HUES64 (cell line): Measurements from ENCODE around the gene VCP.
A peak's percentile ranks its signal among the peaks of the same experiment; 100 is the strongest.

Source experiments
- H3K27ac ChIP-seq: 2 replicates; pipeline ENCODE4 v1.7.0; 2013; ENCODE audit warnings: low read depth, low read length, inconsistent platforms
- H3K27me3 ChIP-seq: 2 replicates; pipeline ENCODE4 v1.6.1; 2013; ENCODE audit warnings: mild to moderate bottlenecking, low read length; ENCODE audit not compliant: insufficient read depth
- H3K36me3 ChIP-seq: 2 replicates; pipeline ENCODE4 v1.6.1; 2013; ENCODE audit warnings: mild to moderate bottlenecking, low read length; ENCODE audit not compliant: insufficient read depth
- H3K4me1 ChIP-seq: 2 replicates; pipeline ENCODE4 v1.6.1; 2013; ENCODE audit warnings: mild to moderate bottlenecking, low read length, moderate library complexity; ENCODE audit not compliant: insufficient read depth
- H3K4me3 ChIP-seq: 2 replicates; pipeline ENCODE4 v1.5.1; 2013; ENCODE audit warnings: mild to moderate bottlenecking, low read length, moderate library complexity
- H3K9ac ChIP-seq: 2 replicates; pipeline ENCODE4 v1.6.1; 2013; ENCODE audit warnings: mild to moderate bottlenecking, low read depth, low read length
- H3K9me3 ChIP-seq: 2 replicates; pipeline ENCODE4 v1.6.1; 2013; ENCODE audit warnings: low read depth, low read length; ENCODE audit not compliant: insufficient read depth
- WGBS: fragments of 150-250, 120-280 bp; methylation state at CpG from one replicate; pipeline ENCODE4 v1.1.7; 2013; ENCODE audit warnings: missing lambda C conversion rate; 5-methylcytosine and 5-hydroxymethylcytosine counted together

Gene VCP

DNA sequence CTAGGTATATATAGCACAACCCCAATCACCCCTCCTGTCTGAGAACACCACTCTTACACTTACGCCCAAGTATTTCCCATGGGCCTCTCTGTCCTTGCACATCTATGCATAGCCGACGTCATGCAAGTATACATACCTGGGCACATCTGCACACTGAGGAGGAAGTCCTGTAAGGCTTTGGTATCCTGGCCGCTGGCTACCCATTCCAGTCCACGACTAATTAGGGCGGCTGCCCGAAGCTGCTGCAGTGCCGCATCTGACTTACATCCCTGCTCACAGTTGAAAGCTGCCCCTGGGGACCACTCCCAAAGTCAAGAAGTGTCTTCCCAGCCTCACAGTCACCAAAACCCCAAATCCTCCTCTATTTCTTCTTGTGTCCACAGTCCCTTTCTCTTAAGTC, 2.4 kb upstream of the VCP start:
- WGBS, result 96% methylated on average over 8 of the region's 8 CpGs
- no peaks in the 10 kb centered on the region for H3K27me3 ChIP-seq
- H3K36me3 ChIP-seq, result peaks cover 58% of the 10 kb centered on the region
- no peaks in the 10 kb centered on the region for H3K9me3 ChIP-seq
- H3K4me3 ChIP-seq, result no peak overlapping the region
- no peak overlapping the region for H3K9ac ChIP-seq
- peaks cover 19% of the 10 kb centered on the region for H3K4me1 ChIP-seq
- no peak overlapping the region for H3K27ac ChIP-seq

DNA sequence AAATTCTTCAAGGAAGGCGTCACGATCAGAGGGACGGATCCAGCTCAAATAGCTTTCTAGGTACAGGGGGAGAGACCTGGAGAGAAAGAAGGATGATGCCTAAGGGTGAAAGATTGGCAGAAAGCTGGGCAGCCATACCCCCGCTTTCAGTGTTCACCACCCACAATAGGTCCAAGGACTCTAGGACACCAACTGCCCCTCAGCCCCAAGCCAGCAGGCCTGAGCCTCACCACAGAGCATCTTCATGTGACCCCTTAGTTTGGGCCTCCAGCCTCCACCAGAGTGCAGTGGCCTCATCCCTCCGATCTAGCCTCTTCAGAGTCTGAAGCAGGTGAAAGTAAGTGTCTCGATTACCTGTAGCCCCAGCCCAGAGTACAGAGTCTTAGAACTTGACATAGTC, 1.7 kb upstream of the VCP start:
- 95% methylated on average over 6 of the region's 6 CpGs for WGBS
- Histone ChIP-seq H3K4me3 (no peak overlapping the region), H3K4me1 (peaks cover 21% of the 10 kb centered on the region), H3K9me3 (no peaks in the 10 kb centered on the region), H3K27ac (no peak overlapping the region), H3K27me3 (no peaks in the 10 kb centered on the region), H3K36me3 (peaks cover 59% of the 10 kb centered on the region), H3K9ac (no peak overlapping the region)

DNA sequence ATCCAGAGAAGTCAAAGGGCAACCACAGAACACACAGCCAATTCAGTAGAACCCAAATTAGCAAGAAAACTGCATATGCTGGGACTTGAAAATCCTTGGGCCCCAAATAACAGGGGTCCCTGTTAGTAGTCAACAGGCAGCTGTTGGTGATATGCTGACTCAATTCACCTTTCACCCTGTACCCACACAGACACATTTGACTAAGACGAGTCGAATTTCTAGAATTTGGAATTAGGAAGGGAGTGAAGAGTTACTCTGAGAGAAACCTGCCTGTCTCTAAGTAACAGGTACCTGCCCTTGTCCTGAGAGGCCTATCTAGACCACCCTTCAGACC, 821 bp upstream of the VCP start:
- Histone ChIP-seq H3K4me3 (peak overlapping the region; percentile 29), H3K4me1 (peaks cover 15% of the 10 kb centered on the region), H3K9me3 (no peaks in the 10 kb centered on the region), H3K27ac (peak overlapping the region; percentile 62), H3K36me3 (peaks cover 68% of the 10 kb centered on the region), H3K9ac (peak overlapping the region; percentile 49), H3K27me3 (no peaks in the 10 kb centered on the region)
- WGBS, result no CpG with 5 or more reads among the region's 2 CpGs

DNA sequence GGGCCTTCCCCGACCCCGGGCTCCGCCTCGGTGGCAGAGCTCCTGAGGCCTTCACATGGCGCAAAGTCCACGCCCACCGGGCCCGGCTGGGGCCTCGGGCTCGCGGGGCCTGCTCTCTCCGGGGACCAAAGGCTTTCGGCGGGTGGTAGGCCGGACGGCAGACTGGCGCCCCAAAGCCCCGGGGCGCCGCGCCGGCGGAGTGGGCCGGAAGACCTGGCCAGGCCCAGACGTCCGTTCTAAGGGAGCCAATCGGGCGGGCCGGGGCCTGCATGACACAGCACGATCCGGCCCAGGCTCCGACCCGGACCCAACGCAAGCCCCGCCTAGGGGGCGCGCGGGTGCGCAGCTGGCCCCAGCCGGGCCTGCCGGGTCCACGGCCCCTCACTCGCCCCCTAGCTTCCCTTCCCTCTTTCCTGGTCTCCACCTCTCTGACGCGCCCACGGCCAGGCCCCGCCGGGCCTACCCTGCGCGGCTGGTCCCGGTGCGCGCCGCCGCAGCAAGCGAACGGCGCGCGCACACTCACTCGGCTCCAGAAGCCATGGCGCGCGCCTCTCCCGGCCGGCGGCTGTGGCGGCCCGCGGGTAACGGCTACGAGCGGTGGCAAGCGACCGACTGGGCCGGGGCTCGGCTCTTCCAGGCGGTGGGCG, 488 bp downstream of the VCP start:
- peak overlapping the region; percentile 100 for H3K27ac ChIP-seq
- peak overlapping the region; percentile 96 for H3K9ac ChIP-seq
- peaks cover 15% of the 10 kb centered on the region for H3K4me1 ChIP-seq
- no peaks in the 10 kb centered on the region for H3K9me3 ChIP-seq
- H3K4me3 ChIP-seq, result peak overlapping the region; percentile 94
- no peaks in the 10 kb centered on the region for H3K27me3 ChIP-seq
- peaks cover 69% of the 10 kb centered on the region for H3K36me3 ChIP-seq
- WGBS, result under 1% methylated on average over 79 of the region's 79 CpGs

DNA sequence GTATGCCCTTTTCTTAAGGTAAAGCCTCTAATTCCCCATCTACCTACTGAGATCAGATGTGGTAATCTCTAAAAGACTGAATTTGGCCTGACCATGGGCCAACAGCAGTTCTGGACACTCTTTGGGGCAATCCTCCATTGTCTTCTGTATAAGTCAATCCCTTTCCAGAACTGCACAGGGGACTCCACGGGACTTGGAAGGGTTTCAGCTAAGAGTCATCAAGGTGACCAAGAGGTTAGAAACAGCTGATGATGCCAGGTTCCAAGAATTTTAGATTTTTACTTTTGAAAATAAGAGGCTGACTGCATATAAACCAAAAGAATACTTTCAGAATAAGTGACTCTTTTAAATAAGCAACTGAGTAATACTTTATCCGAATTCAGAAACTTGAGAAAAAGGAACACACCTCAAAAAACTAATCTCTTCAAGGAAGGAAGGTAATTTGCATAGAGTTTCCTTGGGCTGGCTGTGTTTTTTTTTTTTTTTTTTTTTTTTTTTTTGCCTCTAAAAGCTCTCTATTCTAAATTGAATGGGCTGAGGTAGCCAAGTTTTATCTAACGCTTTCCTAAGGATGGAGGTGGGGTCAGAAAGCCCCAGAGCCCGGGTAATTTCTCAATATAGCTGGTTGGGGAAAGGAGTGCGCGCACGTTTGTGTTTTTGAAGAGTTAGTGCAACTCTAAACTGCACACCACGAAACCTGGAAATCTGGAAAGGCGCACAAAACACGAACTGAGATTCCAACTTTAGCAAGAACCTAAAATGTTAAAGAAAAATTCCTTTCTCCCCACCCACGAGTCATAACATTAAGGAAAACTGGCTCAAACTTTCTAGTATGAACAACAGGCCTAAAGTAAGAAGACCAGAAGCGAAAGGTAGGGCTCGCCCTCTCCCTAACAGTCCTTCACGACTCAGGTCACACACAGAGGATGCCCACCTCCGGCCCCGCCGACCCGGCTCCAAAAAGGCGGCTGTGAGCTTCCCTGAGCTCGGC, 1.3 kb downstream of the VCP start:
- Histone ChIP-seq H3K9ac (peak overlapping the region; percentile 96), H3K36me3 (peaks cover 69% of the 10 kb centered on the region), H3K9me3 (no peaks in the 10 kb centered on the region), H3K4me1 (peaks cover 15% of the 10 kb centered on the region), H3K27me3 (no peaks in the 10 kb centered on the region), H3K27ac (peak overlapping the region; percentile 100), H3K4me3 (peak overlapping the region; percentile 94)
- WGBS, result 1% methylated on average over 19 of the region's 20 CpGs

DNA sequence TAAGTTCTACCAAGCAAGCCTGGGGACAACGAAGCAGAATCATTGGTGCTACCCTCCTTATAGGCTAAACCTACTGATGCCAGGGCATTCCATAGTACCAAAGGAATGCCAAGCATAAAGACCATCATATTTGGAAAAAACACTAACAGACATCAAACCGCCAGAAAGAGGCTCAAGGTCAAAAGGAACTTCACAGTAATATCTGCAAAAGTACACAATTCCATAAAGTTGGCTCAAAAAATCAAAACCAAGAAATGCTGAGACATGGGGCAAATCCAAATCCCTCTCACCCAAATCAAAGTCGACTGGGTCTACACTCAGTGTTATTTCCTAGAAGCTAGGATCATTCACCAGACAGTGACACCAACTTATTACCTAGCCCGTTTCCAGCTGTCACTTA, 3.4 kb downstream of the VCP start:
- Histone ChIP-seq H3K4me3 (peak overlapping the region; percentile 18; the same call in 1 of the 2 replicates), H3K27ac (no peak overlapping the region), H3K27me3 (no peaks in the 10 kb centered on the region), H3K9me3 (no peaks in the 10 kb centered on the region), H3K9ac (peak overlapping the region; percentile 5; the same call in 1 of the 2 replicates), H3K4me1 (peaks cover 15% of the 10 kb centered on the region), H3K36me3 (peaks cover 69% of the 10 kb centered on the region)
- WGBS, result 89% methylated on average over 4 of the region's 4 CpGs

DNA sequence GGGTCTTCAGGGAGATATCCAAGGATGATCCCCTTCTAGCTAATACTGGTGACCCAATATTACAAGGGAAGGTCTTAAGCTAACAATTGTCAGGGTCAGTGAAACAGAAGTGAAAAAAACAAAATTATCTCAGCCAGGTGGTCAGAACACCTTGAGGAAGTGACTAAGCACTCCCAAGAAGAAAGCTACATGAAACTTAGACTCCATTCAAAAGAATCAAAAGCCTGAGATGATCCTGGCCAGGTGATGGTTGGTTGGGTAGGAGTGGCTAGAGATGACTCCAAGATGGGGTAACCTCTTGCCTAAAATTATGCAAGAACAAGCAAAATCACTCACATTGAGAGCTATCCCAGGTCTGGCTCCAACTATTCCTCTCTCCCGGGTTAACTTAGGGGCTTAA, 5.4 kb downstream of the VCP start:
- H3K36me3 ChIP-seq, result peaks cover 80% of the 10 kb centered on the region
- no peak overlapping the region for H3K4me3 ChIP-seq
- no peak overlapping the region for H3K27ac ChIP-seq
- peaks cover 15% of the 10 kb centered on the region for H3K4me1 ChIP-seq
- H3K9me3 ChIP-seq, result no peaks in the 10 kb centered on the region
- WGBS, result 93% methylated on average over 1 of the region's 1 CpG
- H3K27me3 ChIP-seq, result no peaks in the 10 kb centered on the region
- no peak overlapping the region for H3K9ac ChIP-seq

DNA sequence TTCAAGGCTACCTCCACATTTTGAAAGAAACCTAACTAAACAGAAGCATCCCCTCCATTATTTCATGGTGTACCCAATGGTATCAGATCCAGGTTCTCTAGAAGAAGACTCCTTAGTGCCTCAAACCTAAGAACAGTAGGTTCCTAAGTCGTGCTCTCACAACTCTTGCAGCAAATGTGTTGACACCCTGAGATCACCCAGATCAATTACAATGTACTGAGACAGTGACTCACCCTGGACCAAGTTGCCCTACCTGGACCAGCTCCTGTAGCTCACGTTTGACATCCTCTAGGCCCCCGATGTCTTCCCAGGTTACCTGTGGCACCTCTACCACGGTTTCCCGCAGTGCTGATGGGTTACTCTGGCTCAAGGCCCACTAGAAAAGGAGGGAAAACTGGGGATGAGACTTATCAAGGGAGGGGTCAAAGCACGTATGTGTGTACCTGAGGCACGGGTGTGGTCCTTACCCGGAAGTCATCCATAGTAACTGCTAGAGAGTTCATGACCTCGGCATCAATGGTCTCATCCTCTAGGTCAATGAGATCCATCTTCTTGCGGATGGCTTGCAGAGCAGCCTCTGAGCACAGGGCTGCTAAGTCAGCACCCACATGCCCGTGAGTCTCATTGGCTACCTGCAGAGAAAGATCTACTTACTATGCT, 11.7 kb downstream of the VCP start:
- H3K27me3 ChIP-seq, result no peaks in the 10 kb centered on the region
- no peaks in the 10 kb centered on the region for H3K9me3 ChIP-seq
- peaks cover 100% of the 10 kb centered on the region for H3K36me3 ChIP-seq
- no peak overlapping the region for H3K4me3 ChIP-seq
- H3K27ac ChIP-seq, result no peak overlapping the region
- WGBS, result 95% methylated on average over 11 of the region's 11 CpGs
- H3K4me1 ChIP-seq, result no peaks in the 10 kb centered on the region
- no peak overlapping the region for H3K9ac ChIP-seq

DNA sequence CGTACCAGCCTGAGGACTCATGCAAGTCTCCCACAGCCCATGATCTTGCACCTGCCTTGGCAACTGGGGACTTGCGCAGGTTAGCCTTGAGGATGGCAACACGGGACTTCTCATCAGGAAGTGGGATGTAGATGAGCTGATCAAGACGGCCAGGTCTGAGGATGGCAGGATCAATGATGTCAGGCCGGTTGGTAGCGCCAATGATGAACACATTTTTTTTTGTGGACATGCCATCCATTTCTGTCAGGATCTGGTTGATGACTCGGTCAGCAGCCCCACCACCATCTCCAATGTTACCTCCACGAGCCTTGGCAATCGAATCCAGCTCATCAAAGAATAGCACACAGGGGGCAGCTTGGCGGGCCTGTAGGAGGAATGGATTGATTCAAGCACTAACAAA, 13.0 kb downstream of the VCP start:
- H3K27ac ChIP-seq, result no peak overlapping the region
- 98% methylated on average over 10 of the region's 10 CpGs for WGBS
- H3K9me3 ChIP-seq, result no peaks in the 10 kb centered on the region
- peaks cover 98% of the 10 kb centered on the region for H3K36me3 ChIP-seq
- H3K27me3 ChIP-seq, result no peaks in the 10 kb centered on the region
- H3K9ac ChIP-seq, result no peak overlapping the region
- H3K4me1 ChIP-seq, result no peaks in the 10 kb centered on the region
- no peak overlapping the region for H3K4me3 ChIP-seq

DNA sequence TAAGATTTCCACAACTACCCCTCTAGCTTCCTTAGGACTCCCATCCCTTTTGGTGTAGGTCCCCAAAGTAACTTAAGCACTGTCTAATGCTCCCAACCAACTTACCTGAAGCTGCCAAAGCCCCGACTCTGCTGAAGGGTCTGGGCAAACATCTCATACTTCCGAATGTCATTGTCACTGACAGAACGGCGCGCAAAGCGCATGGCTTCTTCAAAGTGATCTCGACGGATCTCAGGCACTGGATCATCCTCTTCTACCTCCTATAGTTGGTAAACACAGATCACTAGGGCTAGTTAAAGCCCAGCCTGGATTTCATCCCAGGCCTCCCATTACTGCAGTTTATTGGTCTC, 15.2 kb downstream of the VCP start:
- WGBS, result 97% methylated on average over 8 of the region's 8 CpGs
- no peak overlapping the region for H3K4me3 ChIP-seq
- H3K9ac ChIP-seq, result no peak overlapping the region
- H3K36me3 ChIP-seq, result peaks cover 86% of the 10 kb centered on the region
- no peaks in the 10 kb centered on the region for H3K9me3 ChIP-seq
- no peaks in the 10 kb centered on the region for H3K27me3 ChIP-seq
- H3K27ac ChIP-seq, result no peak overlapping the region
- no peaks in the 10 kb centered on the region for H3K4me1 ChIP-seq

DNA sequence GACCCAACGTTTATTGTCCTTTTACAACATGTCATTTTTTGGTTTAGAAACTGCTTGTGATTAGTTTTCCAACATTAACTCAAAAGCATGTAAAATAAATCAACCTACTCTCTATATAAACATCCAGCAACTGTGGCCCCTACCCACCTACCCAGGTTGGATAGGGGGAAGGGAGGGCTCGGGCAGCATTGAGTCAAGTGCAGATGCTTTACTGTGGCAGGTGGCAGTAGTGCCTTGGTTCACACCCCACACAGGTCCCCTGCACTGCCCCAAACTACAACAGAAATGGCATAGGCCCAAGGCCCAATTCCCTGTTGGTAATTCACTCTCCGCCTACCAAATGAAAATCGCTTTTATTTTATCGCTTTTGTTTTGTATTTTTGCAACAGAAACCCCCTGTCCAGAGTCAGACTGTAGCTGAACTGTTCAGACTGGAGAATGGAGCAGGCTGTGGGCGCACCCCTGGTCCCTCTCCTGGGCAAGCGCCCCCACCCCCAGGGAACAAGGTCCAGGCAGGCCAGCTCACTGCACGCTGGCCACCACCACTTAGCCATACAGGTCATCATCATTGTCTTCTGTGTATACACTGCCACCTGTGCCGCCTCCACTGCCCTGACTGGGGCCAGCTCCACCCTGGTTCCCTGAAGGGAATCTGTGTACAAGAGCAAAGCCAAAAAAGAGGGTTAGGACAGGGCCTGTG, 15.7 kb downstream of the VCP start:
- H3K27me3 ChIP-seq, result no peaks in the 10 kb centered on the region
- no peaks in the 10 kb centered on the region for H3K4me1 ChIP-seq
- H3K27ac ChIP-seq, result no peak overlapping the region
- H3K4me3 ChIP-seq, result no peak overlapping the region
- peaks cover 83% of the 10 kb centered on the region for H3K36me3 ChIP-seq
- 96% methylated on average over 8 of the region's 9 CpGs for WGBS
- no peak overlapping the region for H3K9ac ChIP-seq
- no peaks in the 10 kb centered on the region for H3K9me3 ChIP-seq
